ENCODE measurements around the gene BCL7B.
"Not testable (repeated sequence)": the region's sequence is repeated elsewhere in the genome, so short reads cannot be mapped to it uniquely, and the experiment has no call there.

The BCL7B gene

DNA sequence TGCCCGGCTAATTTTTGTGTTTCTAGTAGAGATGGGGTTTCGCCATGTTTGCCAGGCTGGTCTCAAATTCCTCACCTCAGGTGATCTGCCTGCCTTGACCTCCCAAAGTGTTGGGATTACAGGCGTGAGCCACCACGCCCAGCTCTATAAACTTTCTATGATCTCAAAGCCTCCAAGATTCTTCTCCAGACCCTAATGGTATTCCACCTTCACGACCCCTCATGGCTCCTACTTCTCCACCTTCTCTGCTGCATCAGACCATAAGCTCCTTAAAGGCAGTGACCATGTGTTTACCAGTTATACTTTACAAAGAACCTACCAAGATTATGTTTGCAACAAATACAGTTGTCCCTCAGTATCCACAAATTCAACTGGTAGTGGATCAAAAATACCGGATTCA, 25.3 kb downstream of the BCL7B start:
- ATAC-seq = no peak

DNA sequence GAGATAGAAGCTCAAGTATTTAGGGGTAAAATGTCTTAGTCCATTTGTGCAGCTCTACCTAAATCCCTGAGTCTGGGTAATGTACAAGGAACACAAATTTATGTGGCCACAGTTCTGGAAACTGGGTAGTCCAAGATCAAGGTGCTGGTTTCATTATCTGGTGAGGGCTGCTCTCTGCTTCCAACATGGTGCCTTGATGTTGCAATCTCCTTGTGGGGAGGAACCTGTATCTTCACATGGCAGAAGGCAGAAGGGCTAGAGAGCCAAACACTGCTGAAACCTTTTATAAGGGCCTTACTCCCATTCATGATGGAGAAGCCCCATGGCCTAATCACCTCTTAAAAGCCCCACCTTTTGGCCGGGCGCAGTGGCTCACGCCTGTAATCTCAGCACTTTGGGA, 26.7 kb downstream of the BCL7B start:
- ATAC-seq = no peak

DNA sequence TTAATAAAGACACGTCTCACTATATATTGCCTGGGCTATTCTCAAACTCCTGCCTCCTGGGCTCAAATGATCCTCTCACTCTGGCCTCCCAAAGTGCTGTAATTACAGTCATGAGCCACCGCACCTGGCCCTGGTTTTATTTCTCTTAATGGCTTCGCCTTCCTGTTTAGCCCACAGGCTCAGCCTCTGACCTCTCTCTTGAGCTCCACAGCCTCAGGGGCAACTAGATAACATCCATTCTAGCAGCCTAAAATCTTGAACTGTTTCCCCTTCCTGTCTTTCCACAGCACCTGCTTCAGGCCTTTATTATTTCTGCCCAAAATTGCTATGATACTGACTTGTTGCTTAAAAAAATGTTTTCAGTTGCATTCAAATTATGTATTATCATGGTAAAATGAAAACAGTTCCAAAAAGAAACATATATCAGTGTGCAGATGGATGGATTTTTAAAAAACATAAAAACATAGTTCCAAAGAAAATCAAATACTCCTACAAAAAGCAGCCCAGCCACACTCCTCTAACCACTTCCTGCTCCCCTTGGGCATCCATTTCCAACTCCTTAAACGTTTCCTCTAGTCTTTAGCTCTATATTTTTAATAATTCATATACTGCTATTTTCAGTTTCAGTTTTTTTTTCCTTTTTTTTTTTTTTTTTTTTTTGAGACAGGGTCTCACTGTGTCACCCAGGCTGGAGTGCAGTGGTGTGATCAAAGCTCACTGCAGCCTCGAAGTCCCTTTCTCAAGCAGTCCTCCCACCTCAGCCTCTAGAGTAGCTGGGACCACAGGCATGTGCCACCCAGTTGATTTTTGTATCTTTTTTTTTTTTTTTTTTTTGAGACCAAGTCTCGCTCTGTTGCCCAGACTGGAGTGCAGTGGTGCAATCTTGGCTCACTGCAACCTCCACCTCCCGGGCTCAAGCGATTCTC, 30.3 kb downstream of the BCL7B start:
- ATAC-seq = no peak

DNA sequence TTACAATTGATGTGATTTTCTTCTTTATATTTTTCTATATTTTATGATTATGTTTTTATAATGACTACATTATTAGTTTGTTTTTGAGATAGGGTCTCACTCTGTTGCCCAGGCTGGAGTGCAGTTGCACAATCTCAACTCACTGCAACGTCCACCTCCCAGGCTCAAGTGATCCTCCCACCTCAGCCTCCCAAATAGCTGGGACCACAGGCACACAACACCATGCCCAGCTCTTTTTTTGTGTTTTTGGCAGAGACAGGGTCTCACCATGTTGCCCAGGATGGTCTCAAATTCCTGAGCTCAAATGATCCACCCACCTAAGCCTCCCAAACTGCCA, 31.4 kb downstream of the BCL7B start:
- ATAC-seq = not testable (repeated sequence)

DNA sequence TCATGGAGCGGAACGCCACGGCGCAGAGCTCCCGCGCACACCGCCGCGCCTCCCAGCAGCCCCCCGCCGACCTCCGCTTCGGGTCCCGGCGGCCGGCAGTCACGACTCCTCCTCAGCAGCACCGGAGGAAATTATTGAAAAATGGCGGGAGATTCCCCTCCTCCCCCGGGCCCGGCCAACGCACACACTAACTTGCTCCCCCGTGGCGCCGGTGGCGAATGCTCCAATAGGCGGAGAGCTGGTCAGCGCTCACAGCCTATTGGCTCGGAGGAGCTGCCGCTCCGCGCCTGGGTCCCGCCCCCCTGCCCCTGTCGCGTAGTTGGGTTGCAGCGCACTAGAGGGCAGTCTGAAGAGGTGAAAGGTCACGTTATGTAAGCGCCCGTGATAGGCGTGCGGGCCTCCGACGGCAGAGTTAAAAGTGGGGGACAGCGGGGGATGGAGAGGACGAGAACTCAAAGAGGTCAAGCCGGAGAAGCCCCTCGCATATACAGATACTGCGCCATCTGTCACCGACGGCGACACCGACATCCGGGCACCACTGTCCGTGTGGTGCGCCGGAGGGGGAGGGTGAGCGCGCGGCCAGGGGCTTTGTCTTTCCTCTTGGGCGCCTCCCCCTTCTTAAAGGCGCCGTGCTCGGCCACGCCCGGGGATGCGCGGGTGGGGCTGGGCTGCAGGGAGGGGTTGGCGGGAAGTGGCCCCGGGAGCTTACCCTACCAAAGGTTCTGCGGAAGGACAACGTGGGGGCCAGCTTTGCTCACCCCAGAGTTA, 35.2 kb downstream of the BCL7B start, which contains the start of gene BAZ1B:
TSS of gene BAZ1B (minus strand) at position 189 of the 768 bp plus-strand sequence. CDS start 360 bp downstream, outside the sequence.
- peak; percentile 93 to 96 for ATAC-seq

DNA sequence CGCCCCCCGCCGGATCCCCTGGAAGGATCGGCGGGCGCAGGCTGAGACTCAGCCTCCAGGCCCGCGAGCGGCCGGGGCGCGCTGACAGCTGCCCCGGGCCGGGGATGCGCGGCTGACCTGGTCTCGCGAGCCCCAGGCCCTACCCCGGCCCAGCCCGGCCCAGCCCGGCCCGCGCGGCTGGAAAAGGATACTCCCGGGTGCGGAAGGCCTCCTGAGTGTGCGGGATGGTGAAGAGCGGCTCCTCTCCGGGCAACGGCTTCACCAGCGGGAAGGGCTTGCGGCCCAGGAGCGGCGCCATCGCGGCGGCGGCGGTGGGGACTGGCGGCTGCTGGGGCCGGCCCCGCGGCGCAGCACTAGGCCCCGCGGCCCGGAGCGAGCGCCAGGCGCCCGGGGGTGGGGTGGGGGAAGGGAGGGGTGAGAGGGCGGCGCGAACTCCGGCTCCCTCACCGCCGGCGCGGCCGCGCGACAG, 35.8 kb downstream of the BCL7B start:
- ATAC-seq = peak; percentile 32 to 38

DNA sequence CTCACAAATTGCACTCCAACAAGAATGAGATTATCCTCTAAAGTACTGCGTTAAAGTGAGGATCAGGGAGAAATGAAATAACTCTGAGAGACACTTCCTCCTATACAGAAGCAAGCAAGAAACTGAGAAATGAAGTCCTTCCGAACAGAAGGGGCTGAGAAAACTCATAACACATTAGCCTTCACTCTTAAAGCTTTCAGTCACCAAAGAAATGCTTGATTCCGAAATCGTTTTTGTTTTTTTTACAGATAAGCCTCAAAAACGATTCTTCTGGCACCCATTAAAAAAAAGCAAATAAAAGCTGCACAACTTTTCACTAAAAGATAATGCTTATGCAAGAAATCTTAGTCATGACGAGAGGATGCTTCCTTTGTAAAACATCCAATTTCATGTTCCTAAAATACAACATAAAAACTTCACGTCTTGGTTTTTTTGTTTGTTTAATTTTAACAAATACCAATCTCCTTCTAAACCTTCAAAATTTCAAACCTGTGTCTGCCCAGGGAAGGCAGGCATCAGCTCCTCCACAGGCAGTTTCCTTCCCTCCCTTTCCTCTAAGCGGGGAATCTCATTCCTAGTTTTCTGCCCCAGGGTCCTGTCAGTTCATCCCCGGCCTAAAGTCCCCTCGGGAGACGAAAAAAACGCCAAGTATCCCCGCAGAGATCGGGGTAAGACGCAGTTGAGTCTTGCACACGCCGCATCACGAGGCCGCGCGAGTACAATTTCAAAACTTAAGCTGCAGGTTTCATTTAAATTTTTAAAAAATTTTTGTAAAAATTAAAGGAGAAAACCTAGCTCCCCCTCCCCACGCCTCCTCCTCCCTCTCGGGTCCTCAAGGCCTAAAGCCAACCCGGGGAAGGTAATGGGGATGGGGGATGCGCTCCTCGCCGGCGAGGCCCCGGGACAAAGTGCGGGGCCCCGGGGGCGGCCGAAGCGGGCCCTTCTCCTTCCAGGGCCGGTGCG, 36.5 kb downstream of the BCL7B start:
- ATAC-seq = no peak

DNA sequence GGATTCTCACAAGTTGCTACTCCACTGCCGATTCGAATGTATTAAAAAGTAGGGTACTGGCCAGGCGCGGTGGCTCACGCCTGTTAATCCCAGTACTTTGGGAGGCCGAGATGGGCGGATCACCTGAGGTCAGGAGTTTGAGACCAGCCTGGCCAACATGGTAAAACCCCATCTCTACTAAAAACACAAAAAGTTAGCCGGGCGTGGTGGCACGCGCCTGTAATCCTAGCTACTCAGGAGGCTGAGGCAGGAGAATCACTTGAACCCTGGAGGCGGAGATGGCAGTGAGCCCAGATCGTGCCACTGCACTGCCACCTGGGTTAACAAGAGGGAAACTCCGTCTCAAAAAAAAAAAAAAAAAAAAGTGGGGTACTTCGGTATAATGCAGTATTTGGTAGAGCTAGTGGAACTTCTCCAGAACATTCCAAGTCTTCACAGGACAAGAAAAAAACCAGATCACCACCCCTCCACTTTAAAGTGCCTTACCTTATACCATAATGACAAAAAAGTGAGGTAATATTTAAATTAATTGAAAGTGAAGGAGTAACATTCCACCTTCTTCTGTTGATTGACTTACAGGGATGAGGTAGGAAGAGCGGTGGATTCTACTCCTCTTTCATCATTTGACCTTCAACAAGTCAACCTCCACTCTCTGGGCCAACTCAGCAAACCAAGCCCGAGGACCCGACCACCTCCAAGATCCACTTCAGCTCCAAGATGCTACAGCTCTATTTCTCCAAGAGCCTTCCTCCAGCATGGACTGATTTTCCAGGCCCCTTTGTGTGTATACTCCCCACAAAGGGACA, 37.4 kb downstream of the BCL7B start:
- no peak for ATAC-seq

DNA sequence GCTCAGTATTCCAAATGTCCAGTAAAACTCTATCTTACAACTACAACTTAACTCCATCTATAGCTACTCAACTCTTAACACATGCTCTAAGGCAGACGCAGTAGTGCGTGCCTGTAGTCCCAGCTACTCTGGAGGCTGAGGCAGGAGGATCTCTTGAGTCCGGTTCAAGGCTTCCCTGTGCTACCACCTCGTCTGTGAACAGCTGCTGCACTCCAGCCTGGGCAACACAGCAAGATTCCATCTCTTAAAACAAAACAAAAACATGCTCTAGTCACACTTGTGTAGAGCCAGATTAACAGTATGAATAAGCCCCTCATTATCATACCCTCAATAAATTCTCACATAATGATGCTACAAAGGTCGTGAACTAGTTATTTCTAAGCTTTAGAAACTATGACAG, 39.0 kb downstream of the BCL7B start:
- no peak for ATAC-seq

DNA sequence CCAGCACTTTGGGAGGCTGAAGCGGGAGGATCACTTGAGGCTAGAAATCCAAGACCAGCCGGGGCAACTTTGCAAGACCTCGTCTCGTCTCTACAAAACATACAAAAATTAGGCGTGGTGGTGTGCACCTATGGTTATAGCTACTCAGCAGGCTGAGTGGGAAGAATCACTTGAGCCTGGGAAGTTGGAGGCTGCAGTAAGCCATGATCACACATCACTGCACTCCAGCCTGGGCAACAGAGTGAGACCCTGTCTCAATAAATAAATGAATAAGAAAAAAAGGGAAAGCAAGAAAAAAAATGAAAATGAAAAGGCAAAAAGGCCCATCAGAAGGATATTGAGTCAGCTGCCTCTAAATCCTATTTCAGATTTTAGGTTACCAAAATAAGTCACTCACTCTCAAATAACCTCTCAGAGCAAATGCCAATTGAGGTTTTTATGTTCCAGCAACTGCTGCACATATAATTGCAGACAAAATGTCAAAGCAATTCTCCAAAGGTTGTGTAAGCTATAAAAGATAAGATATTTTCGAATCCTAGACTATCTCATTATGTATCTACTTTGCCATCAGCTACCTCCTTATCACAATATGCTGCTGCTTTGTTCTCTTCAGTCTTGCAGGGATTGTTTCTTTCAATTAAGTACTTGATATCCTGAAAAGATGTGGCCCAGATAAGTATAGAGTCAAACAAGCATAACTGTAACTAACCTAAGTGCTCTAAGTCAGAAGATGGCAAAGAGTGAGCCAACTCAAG, 40.1 kb downstream of the BCL7B start:
- ATAC-seq = no peak

DNA sequence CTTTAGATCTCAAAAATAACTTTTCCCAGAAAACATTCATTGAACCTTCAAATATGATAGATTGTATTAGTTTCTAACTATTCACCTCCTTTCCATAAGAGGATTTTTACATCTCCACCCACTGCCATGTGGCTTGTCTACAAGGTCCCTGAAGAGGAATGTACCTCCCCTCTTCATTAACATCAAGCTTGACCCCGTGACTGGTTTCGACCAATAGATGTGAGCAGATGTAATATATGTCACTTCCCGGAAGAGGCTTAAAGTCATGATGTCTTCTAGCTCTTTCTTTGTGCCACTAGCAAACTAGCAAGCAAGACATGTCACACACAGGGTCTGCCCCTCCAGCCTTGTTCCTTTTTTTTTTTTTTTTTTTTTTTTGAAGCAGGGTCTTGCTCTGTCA, 42.3 kb downstream of the BCL7B start:
- no peak for ATAC-seq

DNA sequence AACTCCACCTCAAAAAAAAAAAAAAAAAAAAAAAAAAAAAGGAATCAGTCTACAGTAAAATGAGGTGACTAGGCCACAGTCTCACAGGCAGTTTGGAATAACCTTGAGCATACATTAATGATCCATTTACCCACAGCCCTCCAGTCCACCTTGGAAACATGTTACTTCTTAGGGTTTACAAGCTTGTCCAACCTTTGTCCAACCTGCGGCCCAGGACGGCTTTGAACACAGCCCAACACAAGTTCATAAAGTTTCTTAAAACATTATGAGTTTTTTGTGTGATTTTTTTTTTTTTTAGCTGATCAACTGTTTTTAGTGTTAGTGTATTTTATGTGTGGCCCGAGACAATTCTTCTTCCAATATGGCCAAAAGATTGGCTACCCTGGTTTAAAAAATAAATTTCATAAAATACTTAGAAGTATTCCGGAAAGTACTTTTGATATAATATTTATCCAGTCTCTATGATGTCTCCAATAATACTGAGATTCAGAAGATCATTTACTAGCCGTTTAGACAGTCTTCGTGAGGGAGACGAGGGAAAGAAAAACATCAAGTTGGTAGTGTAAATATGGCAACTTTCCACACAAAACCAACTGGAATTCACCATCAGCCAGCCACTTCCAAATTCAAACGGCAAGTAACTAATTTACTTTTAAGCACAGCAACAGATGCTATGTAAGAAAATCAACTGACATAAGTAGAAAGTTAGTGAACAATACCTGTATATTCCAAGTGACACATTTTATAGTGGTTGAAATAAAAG, 45.3 kb downstream of the BCL7B start:
- no peak for ATAC-seq

DNA sequence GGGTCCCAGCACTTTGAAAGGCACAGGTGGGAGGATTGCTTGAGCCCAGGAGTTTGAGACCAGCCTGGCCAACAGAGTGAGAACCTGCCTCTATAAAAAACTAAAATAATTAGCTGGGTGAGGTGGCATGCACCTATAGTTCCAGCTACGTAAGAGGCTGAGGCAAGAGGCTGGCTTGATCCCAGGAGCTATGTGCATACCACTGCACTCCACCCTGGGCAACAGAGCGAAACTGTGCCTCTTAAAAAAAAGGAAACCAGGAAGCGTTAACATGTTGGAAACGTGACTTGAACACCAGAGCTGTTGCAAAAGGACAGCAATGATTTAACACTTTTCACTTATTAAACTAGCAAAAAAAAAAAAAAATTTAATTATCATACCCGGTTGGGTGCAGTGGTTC, 48.0 kb downstream of the BCL7B start:
- ATAC-seq = no peak

DNA sequence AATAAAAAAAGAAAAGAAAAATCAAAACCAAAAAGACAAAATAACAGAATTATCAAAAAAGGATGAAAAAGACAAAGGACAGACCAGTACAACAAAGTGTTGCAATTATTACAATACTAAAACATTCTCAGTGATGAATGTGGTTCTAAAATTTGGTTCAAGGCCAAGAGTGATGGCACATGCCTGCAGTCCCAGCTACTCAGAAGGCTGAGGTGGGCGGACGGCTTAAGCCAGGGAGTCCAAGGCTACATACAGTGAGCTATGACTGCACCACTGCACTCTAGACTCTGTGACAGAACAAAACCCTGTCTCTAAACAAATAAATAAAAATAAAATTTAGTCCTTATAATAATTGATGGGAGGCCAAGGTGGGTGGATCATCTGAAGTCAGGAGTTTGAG, 49.9 kb downstream of the BCL7B start:
- ATAC-seq = no peak

DNA sequence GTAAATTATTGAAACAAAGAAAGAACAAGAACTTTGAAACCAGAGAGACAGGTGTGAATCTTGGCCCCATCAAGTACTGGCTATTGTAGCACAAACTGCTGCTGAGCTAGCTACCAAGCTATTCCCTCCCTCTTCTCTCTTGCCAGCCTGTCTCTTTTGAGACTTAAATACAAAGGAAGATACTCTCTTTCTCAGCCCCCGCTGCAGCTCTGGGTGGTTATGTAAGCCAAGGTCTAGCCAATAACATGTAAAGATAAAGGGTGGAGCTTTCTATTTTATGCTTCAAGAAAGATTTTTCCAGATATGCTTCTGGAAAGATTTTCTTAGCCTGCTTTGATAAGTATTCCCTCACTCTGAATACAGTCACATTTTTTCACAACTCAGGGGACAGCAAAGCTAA, 52.6 kb downstream of the BCL7B start:
- no peak for ATAC-seq

DNA sequence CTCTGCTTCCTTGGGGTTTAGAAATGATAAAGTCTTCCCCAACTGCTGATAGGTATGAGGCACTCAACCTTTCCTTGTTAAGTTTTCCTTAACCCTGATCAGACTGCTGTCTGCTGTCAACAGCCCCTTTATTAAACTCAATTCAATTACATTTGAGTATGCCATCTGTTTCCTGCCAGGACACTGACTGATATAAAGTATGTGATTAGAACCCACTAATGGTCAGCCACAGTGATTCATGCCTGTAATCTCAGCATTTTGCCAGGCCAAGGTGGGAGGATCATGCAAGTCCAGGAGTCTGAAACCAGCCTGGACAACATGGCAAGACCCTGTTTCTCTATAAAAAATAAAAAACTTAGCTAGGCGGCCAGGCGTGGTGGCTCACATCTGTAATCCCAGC, 53.5 kb downstream of the BCL7B start:
- no peak for ATAC-seq

DNA sequence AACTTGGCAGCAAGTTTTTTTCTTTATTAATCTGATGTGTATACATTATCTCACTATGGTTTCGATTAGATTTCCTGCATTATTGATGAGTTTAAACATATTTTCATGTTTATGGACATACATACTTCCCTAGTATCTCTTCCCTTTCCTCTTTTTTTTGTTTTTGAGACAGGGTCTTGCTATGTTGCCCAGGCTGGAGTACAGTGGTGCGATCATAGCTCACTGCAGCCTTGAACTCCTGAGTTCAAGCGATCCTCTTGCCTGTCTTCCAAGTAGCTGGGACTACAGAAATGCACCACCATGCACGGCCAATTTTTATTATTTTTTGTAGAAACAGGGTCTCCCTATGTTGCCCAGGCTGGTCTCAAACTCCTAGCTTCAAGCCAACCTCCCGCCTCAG, 54.3 kb downstream of the BCL7B start:
- no peak for ATAC-seq

DNA sequence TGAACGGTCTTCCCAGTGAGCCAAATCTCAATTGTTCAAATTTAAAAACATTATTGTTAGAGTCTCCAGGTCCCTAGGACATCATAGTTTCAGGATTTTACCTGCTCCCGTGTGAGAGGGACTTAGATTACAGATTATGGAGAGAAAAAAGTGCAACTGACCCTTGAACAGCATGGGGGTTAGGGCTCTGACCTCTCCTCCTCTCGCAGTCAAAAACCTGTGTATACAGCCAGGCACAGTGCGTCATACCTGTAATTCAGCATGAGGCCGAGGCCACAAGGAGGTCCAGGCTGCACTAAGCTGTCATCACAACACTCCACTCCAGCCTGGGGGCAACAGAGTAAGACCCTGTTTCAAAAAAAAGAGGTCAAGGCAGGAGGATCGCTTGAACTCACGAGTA, 60.9 kb downstream of the BCL7B start:
- ATAC-seq = no peak

DNA sequence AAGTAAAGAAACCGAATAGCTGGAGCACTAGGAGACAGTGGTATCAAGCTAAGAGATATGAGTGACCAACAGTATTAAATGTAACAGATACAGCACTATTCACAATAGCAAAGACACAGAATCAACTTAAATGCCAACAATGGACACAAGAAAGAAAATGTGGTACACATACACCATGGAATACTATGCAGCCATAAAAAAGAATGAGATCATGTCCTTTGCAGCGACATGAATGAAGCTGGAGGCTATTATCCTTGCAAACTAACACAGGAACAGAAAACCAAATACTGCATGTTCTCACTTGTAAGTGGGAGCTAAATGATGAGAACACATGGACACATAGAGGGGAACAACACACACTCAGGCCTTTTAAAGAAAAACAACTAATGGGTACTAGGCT, 62.0 kb downstream of the BCL7B start:
- not testable (repeated sequence) for ATAC-seq

DNA sequence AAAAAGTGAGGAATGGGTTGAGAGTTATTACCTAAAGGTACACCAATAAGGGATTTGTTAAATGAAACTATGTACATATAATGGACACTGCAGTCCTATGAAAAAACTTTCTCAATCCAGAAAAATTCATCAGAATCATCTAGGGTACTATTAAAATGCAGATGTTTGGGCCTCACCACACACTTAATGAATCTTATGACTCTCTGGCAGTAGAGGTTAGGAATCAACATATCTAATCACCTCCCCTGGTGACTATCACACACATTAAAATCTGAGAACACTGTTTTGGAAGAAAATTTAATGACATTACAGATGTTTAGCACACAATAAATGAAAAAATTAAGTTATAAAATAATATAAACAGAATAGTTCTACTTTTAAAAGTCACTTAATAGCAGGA, 67.5 kb downstream of the BCL7B start:
- ATAC-seq = no peak
